Activated CD8-positive, alpha-beta memory T cell treated with anti-CD3 and anti-CD28 coated beads for 1 hour (primary cell): ENCODE results near the gene XAF1.
"Not testable (repeated sequence)": the region's sequence is repeated elsewhere in the genome, so short reads cannot be mapped to it uniquely, and the experiment has no call there.

Source experiments
- DNase-seq, 2 donors: peaks; one replicate each; pipeline ENCODE4 v3.0.0-alpha.2; 2020; ENCODE audit warnings: low read depth in 1 of 2; ENCODE audit errors: extremely low read depth in 1 of 2

XAF1 gene

DNA sequence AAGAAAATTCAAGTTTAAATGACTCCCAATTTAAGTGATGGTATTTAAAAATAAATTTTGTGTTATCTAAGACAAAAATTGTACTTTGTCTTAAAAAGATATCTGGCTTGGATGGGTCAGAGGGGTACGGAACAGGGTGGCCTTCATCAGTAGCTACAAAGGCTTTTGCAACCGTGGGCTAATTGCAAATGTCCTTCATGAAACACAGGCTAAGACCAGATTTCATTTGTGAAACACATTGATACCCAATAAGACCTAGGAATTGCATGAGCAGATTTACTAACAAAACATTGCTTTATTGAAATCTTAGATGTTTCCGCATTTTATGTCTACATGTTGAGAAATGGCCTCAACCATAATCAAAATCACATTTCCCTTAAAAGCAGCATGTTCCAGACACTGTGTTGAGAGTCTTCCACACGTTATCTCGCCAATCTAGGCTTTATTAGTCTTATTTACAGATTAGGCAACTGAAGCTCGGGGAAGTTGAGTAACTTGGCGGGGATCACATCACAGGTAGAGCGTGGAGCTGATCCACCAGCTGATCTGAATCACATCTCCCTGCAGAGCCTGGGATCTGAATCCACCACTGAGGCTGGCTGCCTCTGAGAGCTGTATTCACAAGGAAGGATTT lies 42.0 kb downstream of the XAF1 start:
- no peak for DNase-seq

GRCh38 chr17:6799738-6800137 lies 43.9 kb downstream of the XAF1 start:
- DNase-seq: no peak

DNA sequence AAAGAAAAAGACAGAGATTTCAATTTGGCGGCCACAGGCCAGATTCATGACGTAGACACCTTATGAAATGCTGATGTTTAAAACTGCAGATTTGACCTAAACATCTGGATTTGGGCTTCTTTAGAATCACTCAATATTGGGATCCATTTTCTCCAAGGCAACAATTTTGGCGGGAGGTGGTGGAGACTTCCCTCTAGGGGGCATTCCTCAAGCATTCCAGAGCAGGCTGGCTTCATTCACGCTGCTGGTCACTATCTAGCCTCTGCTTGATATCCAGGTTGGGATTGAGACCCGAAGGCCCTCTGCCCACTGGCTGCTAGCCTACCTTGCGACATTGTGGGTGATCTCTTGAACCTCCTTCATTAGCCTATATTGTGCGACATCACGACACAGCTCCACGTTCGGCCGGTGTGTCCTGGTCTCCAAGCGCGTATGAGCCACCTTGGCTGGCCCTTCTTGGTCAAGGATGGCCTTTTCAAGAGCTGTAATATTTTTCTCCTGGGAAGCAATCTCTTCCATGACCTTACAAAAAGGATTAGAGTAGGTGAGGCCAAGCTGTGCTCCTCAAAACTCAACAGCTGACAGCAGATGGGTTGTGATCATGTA lies 44.7 kb downstream of the XAF1 start:
- DNase-seq: no peak

DNA sequence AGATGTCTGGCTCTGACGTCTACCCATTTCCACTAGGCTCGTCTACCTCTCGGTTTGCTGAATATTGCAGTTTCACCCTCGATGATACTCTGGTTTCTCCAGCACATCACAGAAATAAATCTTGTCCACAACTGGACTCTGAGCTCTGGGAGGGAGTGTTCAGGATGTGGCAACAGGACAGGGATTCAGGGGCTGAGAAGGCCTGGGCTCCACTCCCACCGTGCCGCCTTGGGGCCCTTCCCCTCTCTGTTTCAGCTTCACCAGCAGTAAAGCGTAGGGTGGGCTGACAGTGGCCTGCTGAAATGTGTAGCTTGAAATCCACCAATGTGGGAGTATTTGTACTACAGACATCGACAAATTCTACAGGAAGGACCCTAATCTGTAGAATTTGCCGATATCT lies 55.7 kb downstream of the XAF1 start:
- no peak for DNase-seq

DNA sequence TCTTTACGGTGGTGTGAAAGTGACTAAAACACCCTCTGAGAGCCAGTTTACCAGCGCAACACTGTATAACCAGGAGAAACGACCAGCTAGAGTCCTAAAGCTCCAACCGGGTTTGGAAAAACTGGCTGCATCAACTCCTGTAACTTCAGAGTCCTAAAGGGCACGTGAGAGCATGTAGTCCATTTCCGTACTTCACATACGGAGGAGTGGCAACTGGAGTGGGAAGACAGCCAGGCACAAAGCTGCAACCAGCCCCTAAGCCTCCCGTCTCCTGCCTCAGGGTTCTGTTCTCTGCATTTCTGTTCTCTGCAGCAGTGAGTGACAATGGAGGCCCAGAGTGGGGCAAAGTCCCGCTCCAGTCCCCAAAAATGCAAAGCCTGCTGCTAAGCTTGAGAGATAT lies 56.4 kb downstream of the XAF1 start:
- no peak for DNase-seq

DNA sequence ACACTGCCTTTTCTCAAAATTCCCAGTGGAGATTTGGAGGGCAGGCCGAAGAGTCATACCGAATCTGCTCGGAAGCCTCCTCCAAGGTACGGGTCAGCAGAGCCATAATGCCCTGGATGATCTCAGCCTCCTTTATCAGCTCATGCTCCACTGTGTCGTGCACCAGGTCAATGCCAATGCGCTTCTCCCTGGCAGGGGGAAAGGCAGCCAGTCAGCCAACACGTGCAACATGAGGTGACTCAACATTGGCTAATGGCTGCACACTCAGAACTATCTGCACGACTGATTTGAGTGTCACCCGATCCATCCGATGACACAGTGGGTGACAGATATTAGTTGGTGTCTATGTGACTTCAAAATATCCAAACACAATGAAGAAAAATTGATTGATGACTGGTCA lies 59.9 kb downstream of the XAF1 start:
- DNase-seq: no peak

- not testable (repeated sequence) for DNase-seq
Observed at GRCh38 chr17:6816368-6816767, 60.5 kb downstream of the XAF1 start.

- DNase-seq: no peak
Observed at GRCh38 chr17:6818938-6819337, 63.1 kb downstream of the XAF1 start.

GRCh38 chr17:6823011-6823442 lies 67.2 kb downstream of the XAF1 start:
- no peak for DNase-seq
